Loucy (cell line): ENCODE measurements around the gene POLR3A.

Experiments
- H2AFZ ChIP-seq: fragments of 200-600 bp; sonication (generic); 2 replicates; pipeline ENCODE4 v1.6.0; 2016; ENCODE audit warnings: antibody characterized with exemption, mild to moderate bottlenecking, low read length, moderate library complexity
- H3F3A ChIP-seq: fragments of 200-600 bp; 2 replicates; pipeline ENCODE4 v1.6.0; 2016; ENCODE audit warnings: antibody characterized with exemption, low read depth, mild to moderate bottlenecking
- H3K27me3 ChIP-seq: fragments of 200-600 bp; sonication (generic); 2 replicates; pipeline ENCODE4 v1.6.1; 2014; ENCODE audit warnings: low read length, mild to moderate bottlenecking; ENCODE audit not compliant: insufficient read depth, poor library complexity, severe bottlenecking
- H3K36me3 ChIP-seq: fragments of 200-600 bp; sonication (generic); 2 replicates; pipeline ENCODE4 v1.6.1; 2016; ENCODE audit warnings: low read length; ENCODE audit not compliant: insufficient read depth
- H3K4me1 ChIP-seq: fragments of 200-600 bp; sonication (generic); 2 replicates; pipeline ENCODE4 v1.5.1; 2014; ENCODE audit warnings: low read length, mild to moderate bottlenecking; ENCODE audit not compliant: insufficient read depth, poor library complexity, severe bottlenecking
- H3K4me2 ChIP-seq: fragments of 200-600 bp; sonication (generic); 2 replicates; pipeline ENCODE4 v1.6.0; 2014; ENCODE audit warnings: antibody characterized with exemption, low read length, low read depth, mild to moderate bottlenecking; ENCODE audit not compliant: poor library complexity, severe bottlenecking
- H3K4me3 ChIP-seq: fragments of 200-600 bp; sonication (generic); 2 replicates; pipeline ENCODE4 v1.5.1; 2014; ENCODE audit warnings: low read length, mild to moderate bottlenecking, mixed read lengths; ENCODE audit not compliant: poor library complexity, severe bottlenecking
- H3K79me2 ChIP-seq: fragments of 200-600 bp; sonication (generic); 2 replicates; pipeline ENCODE4 v1.6.1; 2014; ENCODE audit warnings: low read length; ENCODE audit not compliant: insufficient read depth
- H3K9ac ChIP-seq: fragments of 200-600 bp; sonication (generic); 2 replicates; pipeline ENCODE4 v1.6.0; 2014; ENCODE audit warnings: mild to moderate bottlenecking, low read depth, low read length, moderate library complexity; ENCODE audit not compliant: poor library complexity, severe bottlenecking
- H3K9me2 ChIP-seq: fragments of 200-600 bp; sonication (generic); replicated peaks from 2 replicates; pipeline ENCODE4 v1.6.1; 2016; ENCODE audit warnings: low read depth, low read length, mixed read lengths
- H3K9me3 ChIP-seq: fragments of 200-600 bp; sonication (generic); 2 replicates; pipeline ENCODE4 v1.6.1; 2014; ENCODE audit warnings: mild to moderate bottlenecking, antibody characterized with exemption, low read length, low read depth; ENCODE audit not compliant: insufficient read depth
- H4K20me1 ChIP-seq: fragments of 200-600 bp; sonication (generic); 2 replicates; pipeline ENCODE4 v1.6.0; 2014; ENCODE audit warnings: antibody characterized with exemption, low read length, mild to moderate bottlenecking; ENCODE audit not compliant: insufficient read depth, poor library complexity, severe bottlenecking
- EZH2phosphoT487 ChIP-seq: fragments of 200-600 bp; IDR thresholded peaks from 2 replicates; pipeline ENCODE4 v1.6.1; 2018; ENCODE audit warnings: antibody characterized with exemption, mild to moderate bottlenecking, moderate library complexity, borderline replicate concordance
- TF ChIP-seq, protein P1 (sequence below): fragments of 200-600 bp; sonication (generic); conservative IDR thresholded peaks from 2 replicates; pipeline ENCODE4 v1.5.1; 2014; ENCODE audit warnings: mild to moderate bottlenecking, antibody characterized with exemption, low read length

POLR3A gene

DNA sequence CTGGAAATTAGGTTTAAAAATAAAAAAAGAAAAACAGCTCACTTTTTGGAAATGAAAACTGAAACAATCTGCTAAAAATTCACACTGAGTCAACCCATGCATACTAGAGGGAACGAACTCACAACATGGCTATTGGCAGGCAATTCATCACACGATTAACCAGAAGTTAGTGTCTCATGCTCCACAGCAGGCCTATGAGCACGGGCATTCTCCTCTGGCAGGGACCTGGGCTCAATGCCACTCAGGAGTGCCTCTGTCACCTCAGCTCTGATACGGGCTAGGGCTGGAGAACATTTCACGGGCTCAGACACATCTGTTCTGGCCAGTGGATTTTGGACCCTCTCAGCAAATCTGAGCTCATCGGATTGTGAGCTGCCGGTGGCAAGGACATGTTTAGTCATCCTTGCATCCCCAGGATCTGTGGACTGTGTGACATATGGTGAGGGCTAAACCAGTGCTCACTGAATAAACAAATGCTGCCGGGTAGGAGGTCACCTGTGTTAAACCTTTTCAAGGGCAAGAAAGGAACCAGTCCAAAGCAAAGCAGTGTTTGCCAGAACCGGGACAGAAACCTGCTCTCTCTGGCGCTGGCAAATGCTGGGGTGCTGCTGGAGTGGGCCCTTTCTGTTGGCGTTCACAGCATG is 40.1 kb downstream of the POLR3A start:
- peaks cover 95% of the 10 kb centered on the region; the same call in 1 of the 2 replicates for H3K36me3 ChIP-seq
- H2AFZ ChIP-seq = no peak overlapping the region
- H3K9me2 ChIP-seq = no peaks in the 10 kb centered on the region

DNA sequence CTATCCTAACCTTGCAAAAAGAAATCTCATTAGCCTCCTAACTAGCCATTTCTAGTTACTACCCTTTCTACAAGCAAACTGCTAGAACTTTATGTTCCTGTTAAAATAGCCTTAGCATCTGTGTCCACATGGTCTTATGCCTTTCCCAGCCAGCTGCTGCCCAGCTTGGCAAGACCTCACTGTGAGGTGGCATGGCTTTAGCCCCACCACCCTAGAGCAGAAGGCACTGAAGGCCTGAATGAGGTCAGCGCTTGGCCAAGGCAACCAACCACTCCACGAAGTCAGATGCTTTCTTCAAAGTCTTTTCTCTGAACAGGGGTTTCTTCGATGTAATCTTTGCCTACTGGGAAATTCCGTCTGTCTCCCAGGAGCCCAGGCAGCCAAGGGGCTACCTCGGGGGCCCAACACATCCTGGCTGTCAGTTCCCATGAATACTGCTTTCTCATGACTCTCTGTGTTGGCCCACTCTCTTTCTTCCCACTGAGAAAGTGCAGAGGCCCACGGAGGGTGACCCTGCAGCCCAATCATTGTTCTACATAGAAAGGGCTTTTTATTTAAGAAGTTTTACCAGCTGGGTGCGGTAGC is 41.6 kb downstream of the POLR3A start:
- Histone ChIP-seq H3K36me3 (peaks cover 94% of the 10 kb centered on the region; the same call in 1 of the 2 replicates), H3K9me3 (no peaks in the 10 kb centered on the region), H2AFZ (no peak overlapping the region), H3F3A (no peaks in the 10 kb centered on the region), H3K4me3 (no peak overlapping the region), H3K9me2 (no peaks in the 10 kb centered on the region), H3K4me2 (no peak overlapping the region), H3K4me1 (no peaks in the 10 kb centered on the region), H4K20me1 (no peaks in the 10 kb centered on the region), H3K79me2 (no peaks in the 10 kb centered on the region), H3K9ac (no peak overlapping the region), H3K27me3 (no peaks in the 10 kb centered on the region)
- TF ChIP-seq, protein P1, sequence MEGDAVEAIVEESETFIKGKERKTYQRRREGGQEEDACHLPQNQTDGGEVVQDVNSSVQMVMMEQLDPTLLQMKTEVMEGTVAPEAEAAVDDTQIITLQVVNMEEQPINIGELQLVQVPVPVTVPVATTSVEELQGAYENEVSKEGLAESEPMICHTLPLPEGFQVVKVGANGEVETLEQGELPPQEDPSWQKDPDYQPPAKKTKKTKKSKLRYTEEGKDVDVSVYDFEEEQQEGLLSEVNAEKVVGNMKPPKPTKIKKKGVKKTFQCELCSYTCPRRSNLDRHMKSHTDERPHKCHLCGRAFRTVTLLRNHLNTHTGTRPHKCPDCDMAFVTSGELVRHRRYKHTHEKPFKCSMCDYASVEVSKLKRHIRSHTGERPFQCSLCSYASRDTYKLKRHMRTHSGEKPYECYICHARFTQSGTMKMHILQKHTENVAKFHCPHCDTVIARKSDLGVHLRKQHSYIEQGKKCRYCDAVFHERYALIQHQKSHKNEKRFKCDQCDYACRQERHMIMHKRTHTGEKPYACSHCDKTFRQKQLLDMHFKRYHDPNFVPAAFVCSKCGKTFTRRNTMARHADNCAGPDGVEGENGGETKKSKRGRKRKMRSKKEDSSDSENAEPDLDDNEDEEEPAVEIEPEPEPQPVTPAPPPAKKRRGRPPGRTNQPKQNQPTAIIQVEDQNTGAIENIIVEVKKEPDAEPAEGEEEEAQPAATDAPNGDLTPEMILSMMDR = no peak
- TF ChIP-seq EZH2phosphoT487 = no peak

More for the DNA sequence above, 40.1 kb downstream of the POLR3A start:
- Histone ChIP-seq H4K20me1 (no peaks in the 10 kb centered on the region), H3K4me1 (no peaks in the 10 kb centered on the region), H3K4me2 (no peak overlapping the region), H3F3A (no peaks in the 10 kb centered on the region), H3K27me3 (no peaks in the 10 kb centered on the region), H3K4me3 (no peak overlapping the region), H3K79me2 (no peaks in the 10 kb centered on the region), H3K9ac (no peak overlapping the region), H3K9me3 (no peaks in the 10 kb centered on the region)
- TF ChIP-seq, protein P1 = no peak
- TF ChIP-seq EZH2phosphoT487 = no peak

DNA sequence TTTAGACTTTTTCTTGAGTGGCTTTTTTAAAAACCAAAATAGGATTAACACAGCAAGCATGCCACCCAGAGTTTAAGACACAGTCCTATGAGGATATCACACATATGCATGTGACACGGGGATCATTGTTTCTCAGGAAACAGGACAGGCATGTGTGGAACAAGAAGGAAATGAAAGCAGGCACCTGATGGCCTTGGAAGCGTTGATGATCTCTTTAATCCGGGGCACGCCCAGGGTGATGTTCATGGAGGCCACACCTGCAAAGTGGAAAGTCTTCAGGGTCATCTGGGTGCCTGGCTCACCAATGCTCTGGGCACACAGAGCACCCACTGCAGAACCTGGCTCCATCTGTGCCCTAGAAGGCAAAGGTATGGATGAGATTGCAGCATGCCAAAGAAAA is 44.3 kb downstream of the POLR3A start:
- no peak overlapping the region for H2AFZ ChIP-seq
- H3F3A ChIP-seq = no peaks in the 10 kb centered on the region
- H3K9me3 ChIP-seq = no peaks in the 10 kb centered on the region
- H3K36me3 ChIP-seq = peaks cover 90% of the 10 kb centered on the region; the same call in 1 of the 2 replicates
- no peak overlapping the region for H3K9ac ChIP-seq
- H3K4me1 ChIP-seq = no peaks in the 10 kb centered on the region
- H3K9me2 ChIP-seq = no peaks in the 10 kb centered on the region
- H3K4me3 ChIP-seq = no peak overlapping the region
- H3K79me2 ChIP-seq = no peaks in the 10 kb centered on the region
- H3K4me2 ChIP-seq = no peak overlapping the region
- H3K27me3 ChIP-seq = no peaks in the 10 kb centered on the region
- H4K20me1 ChIP-seq = no peaks in the 10 kb centered on the region
- TF ChIP-seq EZH2phosphoT487 = no peak
- TF ChIP-seq, protein P1 = no peak
